B cell (primary cell): ENCODE data around the gene RGS2. TPM values are rescaled to one million over a fixed set of nuclear protein-coding genes. Genes with fewer than 3 reads are reported as not detected.

Source experiments
- ATAC-seq: fragments of 200-7000 bp; cut with Tn5 transposase; one replicate; pipeline ENCODE4 v1.10.0; 2021; ENCODE audit warnings: low read depth, mild to moderate bottlenecking, moderate number of reproducible peaks, moderate library complexity
- CTCF ChIA-PET: fragments of 350-600 bp; sonication (Branson Sonifier 250); formaldehyde crosslinking; loops from one replicate; lab custom pipeline; 2021; ENCODE audit warnings: antibody characterized with exemption, inconsistent platforms; lab: Charles Lee
- POLR2A ChIA-PET: fragments of 350-600 bp; sonication (Branson Sonifier 250); formaldehyde crosslinking; loops from one replicate; lab custom pipeline; 2021; ENCODE audit warnings: antibody characterized with exemption; lab: Charles Lee
- DNase-seq: peaks from one replicate; pipeline ENCODE4 v3.0.0; 2013
- H2AFZ ChIP-seq: 2 replicates; pipeline ENCODE4 v1.6.1; 2012; ENCODE audit warnings: mild to moderate bottlenecking, low read depth, low read length; ENCODE audit not compliant: insufficient read depth, poor library complexity, severe bottlenecking
- H3K27ac ChIP-seq, 2 donors: 1 replicate in 1 of 2; 2 replicates in 1 of 2; pipeline ENCODE4 v1.5.1; 2012 to 2013; ENCODE audit warnings: low read length in 2 of 2, mild to moderate bottlenecking in 2 of 2, moderate library complexity in 1 of 2
- H3K27me3 ChIP-seq, 4 experiments: fragments of 200-600 bp in 1 of 4; sonication (generic) in 1 of 4; replicated peaks in 1 of 4; 1 replicate in 2 of 4; 2 replicates in 2 of 4; pipeline versions ENCODE4 v1.6.1 to v1.7.0; 2013 to 2016; ENCODE audit warnings: low read length in 3 of 4, mild to moderate bottlenecking in 2 of 4, mixed read lengths in 1 of 4, moderate library complexity in 1 of 4; ENCODE audit not compliant: insufficient read depth in 4 of 4, control insufficient read depth in 3 of 4; ENCODE audit errors: control extremely low read depth in 1 of 4
- H3K36me3 ChIP-seq, 2 experiments: replicated peaks in 1 of 2; 1 replicate in 1 of 2; 2 replicates in 1 of 2; pipeline versions ENCODE4 v1.6.1 to v1.7.1; 2013; ENCODE audit warnings: low read length in 1 of 2; ENCODE audit not compliant: insufficient read depth in 2 of 2, control insufficient read depth in 1 of 2; ENCODE audit errors: control extremely low read depth in 1 of 2, extremely low read depth in 1 of 2
- H3K4me1 ChIP-seq, 2 donors: fragments of 200-600 bp in 1 of 2; sonication (generic) in 1 of 2; 1 replicate in 1 of 2; 2 replicates in 1 of 2; pipeline versions ENCODE4 v1.5.1 to v1.6.1; 2013 to 2017; ENCODE audit warnings: low read length in 2 of 2; ENCODE audit not compliant: control insufficient read depth in 2 of 2, insufficient read depth in 2 of 2
- H3K4me2 ChIP-seq: replicated peaks from 2 replicates; pipeline ENCODE3; 2012; ENCODE audit warnings: mild to moderate bottlenecking, low read depth, low read length; ENCODE audit not compliant: poor library complexity, severe bottlenecking
- H3K4me3 ChIP-seq, 5 experiments: fragments of 200-600 bp in 1 of 5; sonication (generic) in 1 of 5; 1 replicate in 3 of 5; 2 replicates in 2 of 5; pipeline versions ENCODE4 v1.5.1 to v1.7.0; 2011 to 2016; ENCODE audit warnings: low read length in 4 of 5, mild to moderate bottlenecking in 4 of 5, low read depth in 2 of 5, control low read depth in 1 of 5, moderate library complexity in 1 of 5; ENCODE audit not compliant: insufficient read depth in 1 of 5; ENCODE audit errors: control extremely low read depth in 1 of 5, extremely low read depth in 1 of 5
- H3K79me2 ChIP-seq: fragments of 200-600 bp; sonication (generic); one replicate; pipeline ENCODE4 v1.6.0; 2016; ENCODE audit warnings: low read length; ENCODE audit not compliant: control insufficient read depth, insufficient read depth
- H3K9ac ChIP-seq: fragments of 200-600 bp; sonication (generic); 2 replicates; pipeline ENCODE4 v1.6.1; 2017; ENCODE audit warnings: mild to moderate bottlenecking, low read length, moderate library complexity
- H3K9me3 ChIP-seq, 3 donors: one replicate each; pipeline versions ENCODE4 v1.6.1 to v1.7.1; 2013; ENCODE audit warnings: low read length in 2 of 3; ENCODE audit not compliant: control insufficient read depth in 2 of 3, insufficient read depth in 1 of 3; ENCODE audit errors: control extremely low read depth in 1 of 3
- H4K20me1 ChIP-seq: 2 replicates; pipeline ENCODE4 v1.6.0; 2012; ENCODE audit warnings: mild to moderate bottlenecking, low read length; ENCODE audit not compliant: insufficient read depth, control insufficient read depth, poor library complexity, severe bottlenecking
- H3K27ac Mint-ChIP-seq: one replicate; pipeline ENCODE4 v1.8.0; 2021; ENCODE audit warnings: mixed read lengths
- H3K27me3 Mint-ChIP-seq: one replicate; pipeline ENCODE4 v1.8.0; 2021; ENCODE audit warnings: mixed read lengths
- H3K4me1 Mint-ChIP-seq: one replicate; pipeline ENCODE4 v1.8.0; 2021; ENCODE audit warnings: mixed read lengths
- H3K4me3 Mint-ChIP-seq: one replicate; pipeline ENCODE4 v1.8.0; 2021; ENCODE audit warnings: mixed read lengths
- H3K9me3 Mint-ChIP-seq: one replicate; pipeline ENCODE4 v1.8.0; 2022; ENCODE audit warnings: mixed read lengths; ENCODE audit not compliant: insufficient read depth
- EZH2 ChIP-seq: IDR thresholded peaks from 2 replicates; pipeline ENCODE4 v1.6.1; 2012; ENCODE audit warnings: borderline replicate concordance, low read depth, mild to moderate bottlenecking, moderate library complexity, low read length; ENCODE audit not compliant: insufficient read depth, poor library complexity, severe bottlenecking
- WGBS: methylation state at CpG from one replicate; pipeline ENCODE4 v1.1.5; 2013; ENCODE audit warnings: missing lambda C conversion rate; ENCODE audit not compliant: insufficient coverage; 5-methylcytosine and 5-hydroxymethylcytosine counted together
- intact Hi-C: fragments of 100-400 bp; cut with micrococcal nuclease; formaldehyde crosslinking; loops from one replicate; pipeline ENCODE4 v1.10.0; 2022
- polyA plus RNA-seq: library from polyadenylated mRNA; depleted of rRNA; stranded (reverse); fragments of >200 nt; gene quantifications from 2 replicates; pipeline ENCODE4 v1.2.3, GENCODE V29; 2012
- total RNA-seq, 2 donors: library from RNA; stranded (reverse); fragments of 120-200 nt in 1 of 2; gene quantifications; 1 replicate in 1 of 2; 2 replicates in 1 of 2; pipeline versions ENCODE4 v1.2.3 to v1.2.4, GENCODE V29; 2013 to 2022
- TF ChIP-seq, protein P1 (sequence below): fragments of 200-600 bp; IDR thresholded peaks from one replicate; pipeline ENCODE4 v1.8.0; 2022; ENCODE audit warnings: antibody characterized with exemption, mild to moderate bottlenecking

Gene RGS2
- total and polyA plus RNA-seq, 2 donors (not counting 1 experiment from before 2014, with no cell fraction given), result 232 to 247 TPM

DNA sequence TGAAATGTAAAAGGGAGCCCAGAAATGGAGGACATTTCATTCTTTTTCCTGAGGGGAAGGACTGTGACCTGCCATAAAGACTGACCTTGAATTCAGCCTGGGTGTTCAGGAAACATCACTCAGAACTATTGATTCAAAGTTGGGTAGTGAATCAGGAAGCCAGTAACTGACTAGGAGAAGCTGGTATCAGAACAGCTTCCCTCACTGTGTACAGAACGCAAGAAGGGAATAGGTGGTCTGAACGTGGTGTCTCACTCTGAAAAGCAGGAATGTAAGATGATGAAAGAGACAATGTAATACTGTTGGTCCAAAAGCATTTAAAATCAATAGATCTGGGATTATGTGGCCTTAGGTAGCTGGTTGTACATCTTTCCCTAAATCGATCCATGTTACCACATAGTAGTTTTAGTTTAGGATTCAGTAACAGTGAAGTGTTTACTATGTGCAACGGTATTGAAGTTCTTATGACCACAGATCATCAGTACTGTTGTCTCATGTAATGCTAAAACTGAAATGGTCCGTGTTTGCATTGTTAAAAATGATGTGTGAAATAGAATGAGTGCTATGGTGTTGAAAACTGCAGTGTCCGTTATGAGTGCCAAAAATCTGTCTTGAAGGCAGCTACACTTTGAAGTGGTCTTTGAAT is 2.9 kb downstream of the RGS2 start:
- H3K79me2 ChIP-seq, result no peaks in the 10 kb centered on the region
- H3K27me3 ChIP-seq, result peaks cover 0 to 3% (median 0%) of the 10 kb centered on the region in 4 experiments
- CTCF ChIA-PET, result interaction anchor here (1.3 to 10.9 kb wide), 5 partner anchors 202 to 342 kb away, joined by 3 to 127 read pairs (median 4); no protein-coding TSS in a partner anchor
- POLR2A ChIA-PET, result no interaction called here
- TF ChIP-seq, protein P1, sequence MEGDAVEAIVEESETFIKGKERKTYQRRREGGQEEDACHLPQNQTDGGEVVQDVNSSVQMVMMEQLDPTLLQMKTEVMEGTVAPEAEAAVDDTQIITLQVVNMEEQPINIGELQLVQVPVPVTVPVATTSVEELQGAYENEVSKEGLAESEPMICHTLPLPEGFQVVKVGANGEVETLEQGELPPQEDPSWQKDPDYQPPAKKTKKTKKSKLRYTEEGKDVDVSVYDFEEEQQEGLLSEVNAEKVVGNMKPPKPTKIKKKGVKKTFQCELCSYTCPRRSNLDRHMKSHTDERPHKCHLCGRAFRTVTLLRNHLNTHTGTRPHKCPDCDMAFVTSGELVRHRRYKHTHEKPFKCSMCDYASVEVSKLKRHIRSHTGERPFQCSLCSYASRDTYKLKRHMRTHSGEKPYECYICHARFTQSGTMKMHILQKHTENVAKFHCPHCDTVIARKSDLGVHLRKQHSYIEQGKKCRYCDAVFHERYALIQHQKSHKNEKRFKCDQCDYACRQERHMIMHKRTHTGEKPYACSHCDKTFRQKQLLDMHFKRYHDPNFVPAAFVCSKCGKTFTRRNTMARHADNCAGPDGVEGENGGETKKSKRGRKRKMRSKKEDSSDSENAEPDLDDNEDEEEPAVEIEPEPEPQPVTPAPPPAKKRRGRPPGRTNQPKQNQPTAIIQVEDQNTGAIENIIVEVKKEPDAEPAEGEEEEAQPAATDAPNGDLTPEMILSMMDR, result no peak
- peaks cover 40% of the 10 kb centered on the region for H3K4me1 Mint-ChIP-seq
- H3K36me3 ChIP-seq, result no peaks in the 10 kb centered on the region
- ATAC-seq, result no peak
- H4K20me1 ChIP-seq, result no peaks in the 10 kb centered on the region
- H3K4me1 ChIP-seq, result peaks cover 21 to 24% of the 10 kb centered on the region in 2 donors
- no peak overlapping the region for H3K27ac Mint-ChIP-seq
- H3K27ac ChIP-seq, result no peak overlapping the region
- H3K4me3 Mint-ChIP-seq, result peak overlapping the region; percentile 70
- H3K9me3 ChIP-seq, result no peaks in the 10 kb centered on the region
- intact Hi-C loops, result no loop called here
- no peak overlapping the region for H3K4me2 ChIP-seq
- DNase-seq, result no peak
- peak overlapping the region in 1 of 5 experiments; percentile 91 for H3K4me3 ChIP-seq
- no peaks in the 10 kb centered on the region for H3K27me3 Mint-ChIP-seq
- WGBS, result 100% methylated on average over 4 of the region's 6 CpGs
- no peaks in the 10 kb centered on the region for H3K9me3 Mint-ChIP-seq
- H2AFZ ChIP-seq, result no peak overlapping the region
- no peak overlapping the region for H3K9ac ChIP-seq

DNA sequence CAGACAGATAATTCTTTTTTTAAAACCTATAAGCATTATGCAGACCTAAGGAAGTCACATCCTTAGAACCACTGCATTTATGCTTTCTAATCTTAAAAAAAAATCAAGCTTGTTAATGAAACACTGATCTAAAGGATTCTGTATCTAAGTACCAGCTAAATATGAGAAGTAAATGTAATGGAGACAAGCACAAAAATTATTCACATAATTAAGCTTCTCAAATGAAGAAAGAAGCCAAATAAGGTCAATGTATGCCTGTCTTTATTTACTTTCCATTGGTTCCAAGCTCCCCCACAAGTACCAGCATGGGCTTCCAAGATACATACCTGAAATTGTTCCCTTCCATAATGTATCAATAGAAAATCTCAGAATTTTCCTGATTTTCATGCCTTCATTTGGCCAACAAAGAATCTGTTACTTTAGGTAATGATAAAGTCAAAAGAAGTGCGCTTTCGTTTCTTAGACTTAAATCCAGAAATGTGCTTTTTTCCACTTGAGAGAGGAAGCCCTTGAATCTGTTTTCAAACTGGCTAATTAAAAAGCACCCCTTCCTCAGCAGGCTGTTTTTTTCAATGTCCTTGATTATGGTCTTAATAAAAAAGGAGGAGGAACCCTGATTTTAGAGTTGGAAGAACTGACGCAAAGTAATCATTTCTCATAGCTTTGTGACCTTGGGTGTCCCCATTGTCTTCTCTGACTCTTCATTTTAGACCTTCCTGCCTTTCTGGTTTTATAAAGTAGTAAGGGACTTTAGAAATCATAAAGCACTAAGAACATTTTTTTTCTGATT is 3.8 kb downstream of the RGS2 start:
- Histone ChIP-seq H3K27me3 (peaks cover 0 to 3% (median 0%) of the 10 kb centered on the region in 4 experiments), H3K4me1 (peaks cover 17 to 19% of the 10 kb centered on the region in 2 donors), H3K9me3 (no peaks in the 10 kb centered on the region), H3K36me3 (no peaks in the 10 kb centered on the region), H3K4me3 (peak overlapping the region in 1 of 5 experiments; percentile 91), H3K79me2 (no peaks in the 10 kb centered on the region), H3K9ac (no peak overlapping the region), H4K20me1 (no peaks in the 10 kb centered on the region), H2AFZ (no peak overlapping the region), H3K4me2 (no peak overlapping the region), H3K27ac (no peak overlapping the region)
- no CpG with 5 or more reads among the region's 3 CpGs for WGBS
- DNase-seq (no peak), ATAC-seq (no peak)
- Mint-ChIP-seq H3K9me3 (no peaks in the 10 kb centered on the region), H3K4me3 (no peak overlapping the region), H3K27ac (no peak overlapping the region), H3K4me1 (peaks cover 31% of the 10 kb centered on the region), H3K27me3 (no peaks in the 10 kb centered on the region)
- POLR2A ChIA-PET, result no interaction called here
- CTCF ChIA-PET, result interaction anchor here (0.8 to 10.9 kb wide), 3 partner anchors 207 to 338 kb away, joined by 3 to 127 read pairs (median 4); no protein-coding TSS in a partner anchor
- TF ChIP-seq EZH2, result no peak
- TF ChIP-seq, protein P1, result no peak
- intact Hi-C loops, result no loop called here
